Measurements from ENCODE around the gene UNK.

DNA sequence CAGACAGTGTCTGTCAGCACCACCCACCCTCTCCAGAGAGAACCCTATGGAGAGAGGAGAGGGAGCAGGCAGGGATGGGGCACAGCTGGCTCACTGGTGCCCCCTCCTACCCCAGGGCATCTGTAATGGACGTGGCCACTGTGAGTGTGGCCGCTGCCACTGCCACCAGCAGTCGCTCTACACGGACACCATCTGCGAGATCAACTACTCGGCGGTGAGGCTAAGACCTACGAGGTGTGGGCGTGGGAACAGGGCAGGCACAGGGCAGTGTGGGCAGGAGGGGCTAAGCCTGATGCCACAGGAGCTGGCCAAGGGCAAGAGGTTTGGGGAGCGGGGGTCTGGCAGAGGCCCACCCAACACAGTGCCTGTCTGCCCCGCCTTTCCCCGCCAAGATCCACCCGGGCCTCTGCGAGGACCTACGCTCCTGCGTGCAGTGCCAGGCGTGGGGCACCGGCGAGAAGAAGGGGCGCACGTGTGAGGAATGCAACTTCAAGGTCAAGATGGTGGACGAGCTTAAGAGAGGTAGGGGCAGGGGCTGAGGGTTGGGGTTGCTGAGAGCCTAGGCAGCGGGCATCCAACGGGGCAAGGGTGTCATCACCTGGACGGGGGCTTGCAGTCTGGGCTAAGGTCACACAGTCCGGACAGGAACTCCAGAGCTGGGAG, 48.3 kb upstream of the UNK start:
- no peak for TF ChIP-seq EZH2phosphoT487 (IDR thresholded peaks at IDR 0.05; ENCODE audit: borderline replicate concordance, low read length)
- TF ChIP-seq, protein P1, sequence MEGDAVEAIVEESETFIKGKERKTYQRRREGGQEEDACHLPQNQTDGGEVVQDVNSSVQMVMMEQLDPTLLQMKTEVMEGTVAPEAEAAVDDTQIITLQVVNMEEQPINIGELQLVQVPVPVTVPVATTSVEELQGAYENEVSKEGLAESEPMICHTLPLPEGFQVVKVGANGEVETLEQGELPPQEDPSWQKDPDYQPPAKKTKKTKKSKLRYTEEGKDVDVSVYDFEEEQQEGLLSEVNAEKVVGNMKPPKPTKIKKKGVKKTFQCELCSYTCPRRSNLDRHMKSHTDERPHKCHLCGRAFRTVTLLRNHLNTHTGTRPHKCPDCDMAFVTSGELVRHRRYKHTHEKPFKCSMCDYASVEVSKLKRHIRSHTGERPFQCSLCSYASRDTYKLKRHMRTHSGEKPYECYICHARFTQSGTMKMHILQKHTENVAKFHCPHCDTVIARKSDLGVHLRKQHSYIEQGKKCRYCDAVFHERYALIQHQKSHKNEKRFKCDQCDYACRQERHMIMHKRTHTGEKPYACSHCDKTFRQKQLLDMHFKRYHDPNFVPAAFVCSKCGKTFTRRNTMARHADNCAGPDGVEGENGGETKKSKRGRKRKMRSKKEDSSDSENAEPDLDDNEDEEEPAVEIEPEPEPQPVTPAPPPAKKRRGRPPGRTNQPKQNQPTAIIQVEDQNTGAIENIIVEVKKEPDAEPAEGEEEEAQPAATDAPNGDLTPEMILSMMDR (IDR thresholded peaks at IDR 0.05; ENCODE audit: low read depth, low read length, poor library complexity, severe bottlenecking): no peak

All from DOHH2 (cell line).